HepG2 (cell line): ENCODE results near the gene CD48. TPM values are rescaled to one million over a fixed set of nuclear protein-coding genes. Genes with fewer than 3 reads are reported as not detected.

Experiments used
- ATAC-seq: fragments of 200-7000 bp; cut with Tn5 transposase; 3 replicates; pipeline ENCODE4 v1.9.1; 2020; ENCODE audit warnings: mild to moderate bottlenecking, moderate library complexity
- BruUV-seq: library from RNA; stranded (reverse); fragments of 400-500 nt; replicated peaks from 2 replicates; lab custom pipeline; 2021; lab: Mats Ljungman, UMichigan
- CTCF ChIA-PET: fragments of 300-600 bp; formaldehyde crosslinking; extraction: SDS; loops from one replicate; lab custom pipeline; 2021; ENCODE audit warnings: low total read pairs, inconsistent platforms, low intra/inter-chr PET ratio; lab: Yijun Ruan, JAX
- POLR2A ChIA-PET: fragments of 350-600 bp; sonication (Branson Sonifier 250); formaldehyde crosslinking; loops from one replicate; lab custom pipeline; 2020; ENCODE audit warnings: antibody characterized with exemption, inconsistent platforms; lab: Yijun Ruan, JAX
- DNase-seq: peaks from one replicate; pipeline ENCODE4 v3.0.0-alpha.2; 2015; ENCODE audit warnings: low spot score
- FAIRE-seq: peaks from 3 replicates; lab custom pipeline; 2011; peaks lifted over from hg19 to GRCh38; lab: Jason Lieb, UNC
- H2AFZ ChIP-seq: one replicate; pipeline ENCODE4 v1.6.1; 2011; ENCODE audit warnings: low read length, inconsistent platforms
- H3K27ac ChIP-seq: fragments of 300-600 bp; 3 replicates; pipeline ENCODE4 v1.8.0; 2011; ENCODE audit warnings: mixed run types, mild to moderate bottlenecking, mixed read lengths, low read length, inconsistent platforms; ENCODE audit not compliant: insufficient read depth; ENCODE audit errors: extremely low read length
- H3K27me3 ChIP-seq, 2 experiments: fragments of 200-600 bp in 1 of 2; 2 replicates in 1 of 2; 3 replicates in 1 of 2; pipeline versions ENCODE4 v1.6.0 to v1.8.0; 2011; ENCODE audit warnings: low read length in 2 of 2, mild to moderate bottlenecking in 2 of 2, moderate library complexity in 2 of 2, inconsistent platforms in 1 of 2; ENCODE audit not compliant: insufficient read depth in 2 of 2, control insufficient read depth in 1 of 2
- H3K36me3 ChIP-seq, 2 experiments: fragments of 200-600 bp in 1 of 2; replicated peaks in 1 of 2; 2 replicates in 1 of 2; 3 replicates in 1 of 2; pipeline versions ENCODE4 v1.5.1 to v1.8.0; 2011; ENCODE audit warnings: low read length in 2 of 2, inconsistent platforms in 1 of 2; ENCODE audit not compliant: insufficient read depth in 2 of 2, control insufficient read depth in 1 of 2
- H3K4me1 ChIP-seq: 2 replicates; pipeline ENCODE4 v1.5.1; 2012; ENCODE audit warnings: low read length, inconsistent platforms; ENCODE audit not compliant: insufficient read depth
- H3K4me2 ChIP-seq: 2 replicates; pipeline ENCODE4 v1.6.0; 2011; ENCODE audit warnings: low read depth, low read length, inconsistent platforms
- H3K4me3 ChIP-seq, 3 experiments: fragments of 200-600 bp in 1 of 3; sonication (generic), shearing (Covaris generic) in 1 of 3; replicated peaks in 1 of 3; 2 replicates each; pipeline ENCODE4 v1.5.1; 2011 to 2016; ENCODE audit warnings: low read length in 3 of 3, inconsistent platforms in 2 of 3, low read depth in 2 of 3, mild to moderate bottlenecking in 2 of 3, control low read depth in 1 of 3, mixed read lengths in 1 of 3; ENCODE audit not compliant: insufficient read depth in 1 of 3
- H3K79me2 ChIP-seq: one replicate; pipeline ENCODE4 v1.6.1; 2011; ENCODE audit warnings: low read length, inconsistent platforms; ENCODE audit not compliant: insufficient read depth
- H3K9ac ChIP-seq: 2 replicates; pipeline ENCODE4 v1.6.0; 2011; ENCODE audit warnings: mild to moderate bottlenecking, low read depth, low read length, inconsistent platforms; ENCODE audit not compliant: insufficient read depth
- H3K9me3 ChIP-seq: 2 replicates; pipeline ENCODE4 v1.5.1; 2012; ENCODE audit warnings: mild to moderate bottlenecking, low read length
- H4K20me1 ChIP-seq: 2 replicates; pipeline ENCODE4 v1.6.0; 2011; ENCODE audit warnings: inconsistent platforms, mild to moderate bottlenecking, low read length, moderate library complexity; ENCODE audit not compliant: insufficient read depth
- ADNP ChIP-seq: sonication (generic); formaldehyde crosslinking; IDR thresholded peaks from 2 replicates; pipeline ENCODE4 v1.4.0; 2020; ENCODE audit warnings: missing genetic modification reagents
- AHDC1 ChIP-seq: sonication (generic); formaldehyde crosslinking; IDR thresholded peaks from 2 replicates; pipeline ENCODE4 v1.5.1; 2020; ENCODE audit warnings: mild to moderate bottlenecking, missing genetic modification reagents, borderline replicate concordance
- CEBPG ChIP-seq: IDR thresholded peaks from 2 replicates; pipeline ENCODE4 v1.6.1; 2016
- ISL2 ChIP-seq: sonication (generic); formaldehyde crosslinking; IDR thresholded peaks from 2 replicates; pipeline ENCODE4 v1.5.0; 2020; ENCODE audit warnings: missing genetic modification reagents
- MBD4 ChIP-seq: IDR thresholded peaks from 2 replicates; pipeline ENCODE4 v1.6.1; 2012; ENCODE audit warnings: low read length, inconsistent platforms, borderline replicate concordance
- NPAS2 ChIP-seq: sonication (generic); formaldehyde crosslinking; IDR thresholded peaks from 2 replicates; pipeline ENCODE4 v1.8.0; 2022; ENCODE audit warnings: mild to moderate bottlenecking, missing genetic modification reagents, borderline replicate concordance
- ZKSCAN8 ChIP-seq: IDR thresholded peaks from 2 replicates; pipeline ENCODE4 v1.6.1; 2016; ENCODE audit warnings: borderline replicate concordance, missing genetic modification reagents, missing compliant biosample characterization
- ZNF232 ChIP-seq: sonication (generic); formaldehyde crosslinking; IDR thresholded peaks from 2 replicates; pipeline ENCODE4 v1.4.0; 2020; ENCODE audit warnings: missing genetic modification reagents, borderline replicate concordance
- ZNF430 ChIP-seq: sonication (generic); formaldehyde crosslinking; IDR thresholded peaks from 2 replicates; pipeline ENCODE4 v1.9.0; 2021; ENCODE audit warnings: mild to moderate bottlenecking, missing genetic modification reagents
- ZNF496 ChIP-seq: sonication (generic); formaldehyde crosslinking; IDR thresholded peaks from 2 replicates; pipeline ENCODE4 v1.8.1; 2023; ENCODE audit warnings: mild to moderate bottlenecking, moderate library complexity, missing genetic modification reagents; ENCODE audit not compliant: insufficient replicate concordance
- ZNF629 ChIP-seq: sonication (generic); formaldehyde crosslinking; conservative IDR thresholded peaks from 2 replicates; pipeline ENCODE4 v1.5.0; 2020; ENCODE audit warnings: missing genetic modification reagents
- ZNF770 ChIP-seq: sonication (generic); formaldehyde crosslinking; IDR thresholded peaks from 2 replicates; pipeline ENCODE4 v1.5.0; 2020; ENCODE audit warnings: mild to moderate bottlenecking, missing genetic modification reagents
- ZNF780A ChIP-seq: sonication (generic); formaldehyde crosslinking; IDR thresholded peaks from 2 replicates; pipeline ENCODE4 v1.8.0; 2022; ENCODE audit warnings: mild to moderate bottlenecking, missing genetic modification reagents, moderate library complexity
- WGBS: methylation state at CpG from one replicate; pipeline ENCODE4 v1.1.6; 2017; ENCODE audit warnings: low lambda C conversion rate; 5-methylcytosine and 5-hydroxymethylcytosine counted together
- in situ Hi-C: cut with HindIII; loops from 2 replicates; pipeline ENCODE4 v1.10.0; 2017; ENCODE audit warnings: low pct_unique_long_range_greater_than_20kb; ENCODE audit not compliant: extremely low pct_ligation_motif_present
- intact Hi-C: fragments of 100-400 bp; cut with micrococcal nuclease; formaldehyde crosslinking; loops from one replicate; pipeline ENCODE4 v1.10.0; 2022; ENCODE audit not compliant: unreplicated experiment
- polyA plus RNA-seq, 8 experiments: library from polyadenylated mRNA; depleted of rRNA in 3 of 8; stranded (reverse) in 7 of 8; unstranded in 1 of 8; fragments of >200 nt; fragmentation: Illumina TruSeq in 4 of 8; extraction: Trizol in 4 of 8; gene quantifications; 2 replicates each; pipeline versions ENCODE4 v1.2.1 to v1.2.3, GENCODE V29; 2011 to 2016; ENCODE audit warnings: low read depth in 4 of 8, missing spikeins in 1 of 8, mixed read lengths in 1 of 8; ENCODE audit not compliant: insufficient read depth in 1 of 8
- total RNA-seq, 5 experiments: library from RNA; depleted of rRNA; stranded (reverse); fragments of >200 nt; fragmentation: Illumina TruSeq; extraction: Trizol; gene quantifications; 2 replicates each; pipeline ENCODE4 v1.2.3, GENCODE V29; 2016; ENCODE audit warnings: low read depth in 1 of 5
- TF ChIP-seq, protein P1 (sequence below): sonication (generic); formaldehyde crosslinking; conservative IDR thresholded peaks from 2 replicates; pipeline ENCODE4 v1.8.0; 2022; ENCODE audit warnings: missing genetic modification reagents

CD48 gene
- total and polyA plus RNA-seq, 2 of the 13 experiments (the other 11 are each of a cell fraction or from before 2014, with no cell fraction given), result not detected

GRCh38 chr1:160651433-160652064, 60.1 kb downstream of the CD48 start (continued):
- TF ChIP-seq ZNF770 (CRISPR knock-in tag) (no peak), ZNF232 (CRISPR knock-in tag) (no peak), ISL2 (CRISPR knock-in tag) (no peak)

- no peaks in the 10 kb centered on the region for H3K9me3 ChIP-seq
- WGBS, result 63% methylated on average over 3 of the region's 3 CpGs
- no peak overlapping the region for H3K4me2 ChIP-seq
- no peak overlapping the region for H2AFZ ChIP-seq
- ChIA-PET POLR2A (no interaction called here), CTCF (no interaction called here)
- no peak overlapping the region for H3K9ac ChIP-seq
- no TSS peak for BruUV-seq
- DNase-seq, result no peak
- no peaks in the 10 kb centered on the region for H3K36me3 ChIP-seq
- H3K27me3 ChIP-seq, result peaks cover 0 to 3% of the 10 kb centered on the region in 2 experiments; a peak in 2 of 5 replicates
- H3K4me3 ChIP-seq, result no peak overlapping the region
- in situ Hi-C loops, result no loop called here
- no peak for FAIRE-seq
- H4K20me1 ChIP-seq, result no peaks in the 10 kb centered on the region
- H3K27ac ChIP-seq, result no peak overlapping the region
- no peaks in the 10 kb centered on the region for H3K79me2 ChIP-seq
- no peak for ATAC-seq
- no peaks in the 10 kb centered on the region for H3K4me1 ChIP-seq
- intact Hi-C loops, result no loop called here
- no peak for TF ChIP-seq ZNF629 (CRISPR knock-in tag)
- TF ChIP-seq NPAS2, result no peak
- no peak for TF ChIP-seq ZNF780A (CRISPR knock-in tag)
- no peak for TF ChIP-seq ZKSCAN8 (CRISPR knock-in tag)
- TF ChIP-seq AHDC1, result no peak
- TF ChIP-seq CEBPG, result no peak
- TF ChIP-seq ZNF430 (CRISPR knock-in tag), result no peak
- no peak for TF ChIP-seq ADNP (CRISPR knock-in tag)
- TF ChIP-seq ZNF496 (CRISPR knock-in tag), result no peak
- TF ChIP-seq, protein P1, sequence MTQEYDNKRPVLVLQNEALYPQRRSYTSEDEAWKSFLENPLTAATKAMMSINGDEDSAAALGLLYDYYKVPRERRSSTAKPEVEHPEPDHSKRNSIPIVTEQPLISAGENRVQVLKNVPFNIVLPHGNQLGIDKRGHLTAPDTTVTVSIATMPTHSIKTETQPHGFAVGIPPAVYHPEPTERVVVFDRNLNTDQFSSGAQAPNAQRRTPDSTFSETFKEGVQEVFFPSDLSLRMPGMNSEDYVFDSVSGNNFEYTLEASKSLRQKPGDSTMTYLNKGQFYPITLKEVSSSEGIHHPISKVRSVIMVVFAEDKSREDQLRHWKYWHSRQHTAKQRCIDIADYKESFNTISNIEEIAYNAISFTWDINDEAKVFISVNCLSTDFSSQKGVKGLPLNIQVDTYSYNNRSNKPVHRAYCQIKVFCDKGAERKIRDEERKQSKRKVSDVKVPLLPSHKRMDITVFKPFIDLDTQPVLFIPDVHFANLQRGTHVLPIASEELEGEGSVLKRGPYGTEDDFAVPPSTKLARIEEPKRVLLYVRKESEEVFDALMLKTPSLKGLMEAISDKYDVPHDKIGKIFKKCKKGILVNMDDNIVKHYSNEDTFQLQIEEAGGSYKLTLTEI, result no peak
- TF ChIP-seq MBD4, result no peak
These were observed 64.3 kb downstream of the CD48 start for GRCh38 chr1:160647329-160647720.
